ENCODE results near the gene GATAD2A. TPM values are rescaled to one million over a fixed set of nuclear protein-coding genes. Genes with fewer than 3 reads are reported as not detected.

GATAD2A gene
- polyA plus RNA-seq, 1 donor (not counting 4 experiments of a cell fraction or from before 2014, with no cell fraction given) = 28.4 TPM

- Histone ChIP-seq H3K9ac (ENCODE audit: control insufficient read depth, extremely low read depth, insufficient read depth, low read length) (no peak overlapping the region), H3K79me2 (ENCODE audit: control insufficient read depth, insufficient read depth, low read length) (no peaks in the 10 kb centered on the region), H3K9me1 (ENCODE audit: control insufficient read depth, extremely low read depth, insufficient read depth, low read length) (no peaks in the 10 kb centered on the region), H3K4me2 (ENCODE audit: control insufficient read depth, extremely low read depth, insufficient read depth, low read depth, low read length) (no peak overlapping the region), H3K36me3 (ENCODE audit: control insufficient read depth in 2 of 2, extremely low read depth in 1 of 2, insufficient read depth in 2 of 2, low read length in 2 of 2) (no peaks in the 10 kb centered on the region), H3K4me3 (ENCODE audit: control insufficient read depth in 2 of 3, extremely low read depth in 1 of 3, insufficient read depth in 2 of 3, low read depth in 1 of 3, low read length in 3 of 3) (no peak overlapping the region), H3K27me3 (ENCODE audit: control insufficient read depth, extremely low read depth, insufficient read depth, low read length) (peaks cover 32% of the 10 kb centered on the region), H4K20me1 (ENCODE audit: control insufficient read depth, extremely low read depth, insufficient read depth, low read length) (no peaks in the 10 kb centered on the region), H3K9me3 (ENCODE audit: control insufficient read depth, low read depth, low read length) (no peaks in the 10 kb centered on the region), H3K4me1 (ENCODE audit: control insufficient read depth, extremely low read depth, insufficient read depth, low read length) (no peaks in the 10 kb centered on the region), H2AFZ (ENCODE audit: control insufficient read depth, low read length) (no peak overlapping the region), H3K27ac (ENCODE audit: control insufficient read depth, insufficient read depth, low read length) (no peak overlapping the region)
- dilution Hi-C loops (cut with MboI; ENCODE audit: extremely low pct_ligation_motif_present, low sequenced_read_pairs) = no loop called here
- no peak for FAIRE-seq
- DNase-seq (ENCODE audit: low read depth, low spot score) = no peak
- TF ChIP-seq EZH2 (IDR thresholded peaks at IDR 0.05; ENCODE audit: low read length) (no peak), CTCF (optimal IDR thresholded peaks at IDR 0.05 in 1 of 3, IDR thresholded peaks at IDR 0.05 in 1 of 3, conservative IDR thresholded peaks at IDR 0.05 in 1 of 3; ENCODE audit: extremely low read depth in 1 of 3, insufficient read depth in 2 of 3, low read length in 3 of 3) (no peak)
Measured at GRCh38 chr19:19545707-19546106, 140.2 kb downstream of the GATAD2A start.

GRCh38 chr19:19546751-19547162 lies 141.3 kb downstream of the GATAD2A start:
- Histone ChIP-seq H3K36me3 (ENCODE audit: control insufficient read depth in 2 of 2, extremely low read depth in 1 of 2, insufficient read depth in 2 of 2, low read length in 2 of 2) (no peaks in the 10 kb centered on the region), H3K9me1 (ENCODE audit: control insufficient read depth, extremely low read depth, insufficient read depth, low read length) (no peaks in the 10 kb centered on the region), H3K79me2 (ENCODE audit: control insufficient read depth, insufficient read depth, low read length) (no peaks in the 10 kb centered on the region), H3K4me1 (ENCODE audit: control insufficient read depth, extremely low read depth, insufficient read depth, low read length) (no peaks in the 10 kb centered on the region), H2AFZ (ENCODE audit: control insufficient read depth, low read length) (no peak overlapping the region), H3K27ac (ENCODE audit: control insufficient read depth, insufficient read depth, low read length) (no peak overlapping the region), H4K20me1 (ENCODE audit: control insufficient read depth, extremely low read depth, insufficient read depth, low read length) (no peaks in the 10 kb centered on the region), H3K9ac (ENCODE audit: control insufficient read depth, extremely low read depth, insufficient read depth, low read length) (no peak overlapping the region), H3K4me2 (ENCODE audit: control insufficient read depth, extremely low read depth, insufficient read depth, low read depth, low read length) (no peak overlapping the region), H3K4me3 (ENCODE audit: control insufficient read depth in 2 of 3, extremely low read depth in 1 of 3, insufficient read depth in 2 of 3, low read depth in 1 of 3, low read length in 3 of 3) (no peak overlapping the region), H3K27me3 (ENCODE audit: control insufficient read depth, extremely low read depth, insufficient read depth, low read length) (peaks cover 32% of the 10 kb centered on the region), H3K9me3 (ENCODE audit: control insufficient read depth, low read depth, low read length) (no peaks in the 10 kb centered on the region)
- DNase-seq (ENCODE audit: low read depth, low spot score) (no peak), FAIRE-seq (no peak)
- no peak for TF ChIP-seq CTCF (optimal IDR thresholded peaks at IDR 0.05 in 1 of 3, IDR thresholded peaks at IDR 0.05 in 1 of 3, conservative IDR thresholded peaks at IDR 0.05 in 1 of 3; ENCODE audit: extremely low read depth in 1 of 3, insufficient read depth in 2 of 3, low read length in 3 of 3)
- TF ChIP-seq EZH2 (IDR thresholded peaks at IDR 0.05; ENCODE audit: low read length) = no peak
- dilution Hi-C loops (cut with MboI; ENCODE audit: extremely low pct_ligation_motif_present, low sequenced_read_pairs) = no loop called here
